Fibroblast of skin of abdomen (primary cell): ENCODE results near the gene FBLIM1.
A peak's percentile ranks its signal among the peaks of the same experiment; 100 is the strongest.
"Not testable (repeated sequence)": the region's sequence is repeated elsewhere in the genome, so short reads cannot be mapped to it uniquely, and the experiment has no call there.

Experiments used
- DNase-seq: peaks from one replicate; pipeline ENCODE4 v3.0.0-alpha.2; 2013

Gene FBLIM1

GRCh38 chr1:15820478-15820877 is 61.9 kb downstream of the FBLIM1 start:
- DNase-seq: no peak

GRCh38 chr1:15825800-15826199 is 67.2 kb downstream of the FBLIM1 start:
- DNase-seq: no peak

- no peak for DNase-seq
Measured at GRCh38 chr1:15826810-15827507, 68.4 kb downstream of the FBLIM1 start.

- DNase-seq: not testable (repeated sequence)
Measured at GRCh38 chr1:15827567-15827966, 69.0 kb downstream of the FBLIM1 start.

- DNase-seq: not testable (repeated sequence)
Measured at GRCh38 chr1:15828931-15829330, 70.3 kb downstream of the FBLIM1 start.

- no peak for DNase-seq
Measured at GRCh38 chr1:15830258-15830657, 71.7 kb downstream of the FBLIM1 start.

- DNase-seq: no peak
Measured at GRCh38 chr1:15833069-15833679, 74.6 kb downstream of the FBLIM1 start.

- no peak for DNase-seq
Measured at GRCh38 chr1:15833842-15834405, 75.3 kb downstream of the FBLIM1 start.

GRCh38 chr1:15834406-15835204 is 76.0 kb downstream of the FBLIM1 start:
- peak; percentile 90 for DNase-seq

- DNase-seq: no peak
Measured at GRCh38 chr1:15835205-15835740, 76.7 kb downstream of the FBLIM1 start.

GRCh38 chr1:15835741-15836510 is 77.3 kb downstream of the FBLIM1 start:
- peak; percentile 99 for DNase-seq
